ENCODE results near the gene MMAA. TPM values are rescaled to one million over a fixed set of nuclear protein-coding genes. Genes with fewer than 3 reads are reported as not detected.
A peak's percentile ranks its signal among the peaks of the same experiment; 100 is the strongest.
"Not testable (repeated sequence)": the region's sequence is repeated elsewhere in the genome, so short reads cannot be mapped to it uniquely, and the experiment has no call there.

Gene MMAA
- total RNA-seq, 1 experiment from 2014 or later: 2.8 TPM

DNA sequence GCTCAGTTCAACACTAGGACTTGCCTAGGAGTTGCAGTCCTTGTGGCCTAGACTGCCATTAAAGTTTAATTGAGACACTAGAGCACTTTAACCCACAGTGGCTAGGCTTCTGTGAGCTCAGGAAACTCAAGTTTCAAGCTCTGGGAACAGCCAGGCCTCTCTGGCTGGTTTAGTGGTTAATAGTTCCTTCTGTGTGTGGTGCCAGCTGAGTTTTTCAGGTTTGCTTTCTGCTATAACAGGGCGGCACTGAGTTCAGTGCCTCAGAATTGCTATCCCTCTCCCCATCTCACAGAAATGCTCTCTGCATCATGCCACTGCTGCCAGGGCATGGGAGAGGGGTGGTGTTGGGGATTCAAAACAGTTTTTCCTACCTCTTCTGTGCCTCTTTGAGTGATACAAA is 15.9 kb downstream of the MMAA start:
- DNase-seq (ENCODE audit: low spot score): no peak

DNA sequence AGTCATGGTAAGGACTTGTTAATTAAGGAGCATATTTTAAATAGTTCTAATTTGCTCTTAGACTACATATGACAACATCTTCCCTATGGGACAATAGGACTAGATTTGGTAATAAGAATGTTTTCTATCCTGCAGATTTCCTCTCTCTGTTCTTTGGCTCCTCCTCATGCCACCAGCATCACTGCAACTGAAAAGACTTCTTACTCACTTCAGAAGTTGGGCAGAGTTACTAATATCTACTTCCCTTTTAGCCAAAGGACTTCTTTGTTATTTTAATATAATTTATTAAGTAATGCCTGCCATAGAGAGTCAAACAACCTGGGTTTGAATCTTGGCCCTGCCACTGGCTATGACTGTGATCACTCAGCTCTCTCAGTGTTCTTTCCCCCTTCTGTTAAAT is 16.4 kb downstream of the MMAA start:
- DNase-seq (ENCODE audit: low spot score): no peak

DNA sequence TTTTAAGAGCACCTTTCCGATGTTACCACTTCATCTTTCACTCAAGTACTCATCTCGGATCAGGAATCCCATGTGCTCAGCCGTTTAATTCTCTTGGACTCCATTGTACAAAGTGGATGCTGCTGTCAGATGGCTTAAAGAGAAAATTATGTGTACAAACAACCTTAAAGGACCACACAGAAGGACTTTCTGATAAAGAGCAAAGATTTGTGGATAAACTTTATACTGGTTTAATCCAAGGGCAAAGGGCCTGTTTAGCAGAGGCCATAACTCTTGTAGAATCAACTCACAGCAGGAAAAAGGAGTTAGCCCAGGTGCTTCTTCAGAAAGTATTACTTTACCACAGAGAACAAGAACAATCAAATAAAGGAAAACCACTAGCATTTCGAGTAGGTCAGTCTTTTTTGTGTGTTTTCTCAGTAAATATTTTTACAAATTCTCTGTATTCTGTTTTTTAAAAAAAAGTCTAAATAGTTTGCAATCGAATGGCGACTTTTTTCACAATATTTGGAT is 20.1 kb downstream of the MMAA start:
- DNase-seq (ENCODE audit: low spot score): no peak

DNA sequence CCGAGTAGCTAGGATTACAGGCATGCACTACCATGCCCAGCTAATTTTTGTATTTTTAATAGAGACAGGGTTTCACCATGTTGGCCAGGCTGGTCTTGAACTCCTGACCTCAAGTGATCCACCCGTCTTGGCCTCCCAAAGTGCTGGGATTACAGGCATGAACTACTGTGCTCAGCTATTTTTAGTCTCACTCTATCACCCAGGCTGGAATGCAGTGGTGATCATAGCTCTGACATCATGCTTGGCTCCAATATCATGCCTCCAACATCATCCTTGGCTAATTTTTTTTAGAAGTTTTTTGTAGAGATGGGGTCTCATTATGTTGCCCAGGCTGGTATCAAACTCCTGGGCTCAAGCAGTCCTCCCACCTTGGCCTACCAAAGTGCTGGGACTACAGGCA is 21.1 kb downstream of the MMAA start:
- not testable (repeated sequence) for DNase-seq (ENCODE audit: low spot score)

DNA sequence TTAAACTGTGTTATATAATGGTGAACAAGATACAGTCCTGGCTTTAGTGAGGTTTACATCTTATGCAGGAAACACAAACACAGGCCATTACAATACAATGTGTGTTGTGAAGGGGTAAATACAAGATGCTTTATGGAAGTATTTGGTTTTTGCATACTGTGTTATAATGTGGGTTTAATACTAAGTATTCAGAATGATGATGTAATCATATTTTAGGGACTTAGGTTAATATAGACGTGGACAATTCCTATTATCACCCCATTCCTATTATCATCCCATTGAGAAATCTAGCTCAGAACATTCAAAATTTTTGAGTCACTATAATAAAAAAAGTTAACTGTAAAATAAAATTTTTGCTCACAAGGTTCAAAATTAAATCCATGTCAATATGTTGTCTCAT is 24.1 kb downstream of the MMAA start:
- no peak for DNase-seq (ENCODE audit: low spot score)

DNA sequence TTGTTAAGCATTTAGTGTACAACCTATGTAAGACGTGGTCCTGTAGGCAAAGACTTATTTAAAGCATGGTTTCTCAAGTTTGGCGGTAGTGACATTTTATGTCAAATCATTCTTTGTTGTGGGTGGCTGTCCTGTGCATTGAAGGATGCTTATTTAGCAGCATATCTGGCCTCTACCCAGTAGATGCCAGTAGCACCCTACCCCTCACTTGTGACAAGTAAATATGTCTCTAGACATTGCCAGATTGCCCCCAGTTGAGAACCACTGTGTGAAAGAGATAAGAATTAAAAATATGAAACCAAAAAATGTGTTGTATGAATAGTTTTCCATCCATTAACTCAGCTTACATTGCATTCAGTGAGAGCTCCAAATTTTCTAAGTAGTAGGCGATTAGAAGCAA is 25.5 kb downstream of the MMAA start:
- DNase-seq (ENCODE audit: low spot score): no peak

DNA sequence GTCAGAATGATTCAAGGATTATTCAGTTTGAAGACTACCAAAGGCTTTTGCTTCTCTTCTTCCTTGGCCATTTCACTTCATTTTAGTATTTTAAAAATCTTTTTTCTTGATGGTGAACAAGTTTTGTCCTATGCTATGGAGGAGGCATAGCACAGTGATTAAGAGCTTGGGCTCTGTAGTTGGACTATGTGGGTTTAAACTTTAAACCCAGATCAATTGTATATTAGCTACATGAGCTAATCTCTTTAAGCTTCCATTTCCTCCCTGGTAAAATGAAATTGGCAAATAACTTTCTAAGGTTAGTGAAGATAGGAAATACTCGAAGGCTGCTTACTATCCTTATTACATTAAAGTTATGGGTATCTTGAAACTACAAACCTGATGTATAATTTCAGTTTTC is 37.0 kb downstream of the MMAA start:
- DNase-seq (ENCODE audit: low spot score): no peak

DNA sequence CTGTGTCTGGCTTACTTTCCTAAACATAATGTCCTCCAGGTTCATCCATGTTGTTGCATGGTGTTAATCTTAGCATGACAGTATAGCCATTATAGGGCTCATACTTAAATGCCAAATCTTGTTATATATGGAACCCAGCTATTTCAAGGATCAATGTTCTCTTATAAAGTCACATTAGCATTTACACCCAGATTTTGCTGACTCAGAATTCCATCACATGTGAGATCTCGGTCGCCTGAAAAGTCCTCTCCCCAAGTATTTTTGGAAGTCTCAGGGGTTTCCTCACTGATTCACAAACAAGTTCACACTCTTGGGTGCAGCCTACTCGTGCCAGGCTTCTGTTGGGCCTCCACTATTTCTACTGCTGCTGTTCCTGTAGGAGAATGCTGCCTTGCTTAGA is 40.9 kb downstream of the MMAA start:
- no peak for DNase-seq (ENCODE audit: low spot score)

DNA sequence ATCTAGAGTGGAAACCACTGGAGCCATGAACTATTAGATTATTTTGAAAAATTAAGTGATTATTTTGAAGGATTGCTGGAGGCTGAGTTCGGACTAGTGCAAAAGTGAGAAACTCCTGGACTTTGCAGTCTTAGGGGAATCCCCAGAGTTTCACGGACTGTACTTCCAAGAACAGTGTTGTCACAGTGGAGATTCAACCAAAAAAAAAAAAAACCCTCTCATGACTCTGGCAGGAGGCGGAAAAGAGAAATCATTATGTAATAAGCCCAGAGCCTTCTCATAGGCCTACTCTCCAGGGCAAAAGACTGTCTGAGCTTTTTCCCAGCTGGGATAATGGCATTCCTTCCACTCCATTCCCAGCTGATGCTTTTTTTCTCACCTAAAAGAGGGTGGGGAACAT is 44.0 kb downstream of the MMAA start:
- DNase-seq (ENCODE audit: low spot score): no peak

DNA sequence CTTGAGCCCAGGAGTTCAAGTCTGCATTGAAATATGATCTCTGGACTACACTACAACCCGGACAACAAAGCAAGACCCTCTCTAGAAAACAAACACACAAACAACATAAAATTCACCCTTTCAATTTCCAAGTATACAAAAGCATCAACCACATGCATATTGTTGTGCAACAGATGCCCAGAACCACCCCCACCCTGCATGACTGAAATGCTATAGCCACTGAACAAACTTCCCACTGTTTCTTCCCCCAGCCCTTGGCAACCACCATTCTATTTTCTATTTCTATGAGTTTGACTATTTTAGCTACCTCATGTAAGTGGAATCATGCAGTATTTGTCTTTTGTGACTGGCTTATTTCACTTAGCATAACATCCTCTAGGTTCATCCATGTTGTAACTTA is 46.6 kb downstream of the MMAA start:
- no peak for DNase-seq (ENCODE audit: low spot score)

DNA sequence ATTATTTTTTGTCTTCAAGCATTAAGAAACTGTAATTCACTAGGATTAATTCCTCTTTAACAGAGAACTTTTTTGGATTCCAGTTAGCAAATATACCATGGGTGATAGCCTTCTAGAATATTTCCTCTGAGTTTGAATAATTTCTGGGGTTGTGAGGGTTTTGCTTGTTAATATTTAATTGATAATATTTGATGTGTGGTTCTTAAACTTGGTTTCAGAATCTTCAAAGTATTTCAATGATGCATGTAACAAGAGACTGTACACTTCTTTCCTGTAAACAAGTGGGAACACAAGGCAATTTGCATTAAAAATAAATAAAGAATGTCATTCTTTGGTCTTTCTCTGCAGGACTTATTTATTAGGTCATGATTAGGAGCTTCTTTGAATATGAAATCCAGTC is 51.2 kb downstream of the MMAA start:
- no peak for DNase-seq (ENCODE audit: low spot score)

DNA sequence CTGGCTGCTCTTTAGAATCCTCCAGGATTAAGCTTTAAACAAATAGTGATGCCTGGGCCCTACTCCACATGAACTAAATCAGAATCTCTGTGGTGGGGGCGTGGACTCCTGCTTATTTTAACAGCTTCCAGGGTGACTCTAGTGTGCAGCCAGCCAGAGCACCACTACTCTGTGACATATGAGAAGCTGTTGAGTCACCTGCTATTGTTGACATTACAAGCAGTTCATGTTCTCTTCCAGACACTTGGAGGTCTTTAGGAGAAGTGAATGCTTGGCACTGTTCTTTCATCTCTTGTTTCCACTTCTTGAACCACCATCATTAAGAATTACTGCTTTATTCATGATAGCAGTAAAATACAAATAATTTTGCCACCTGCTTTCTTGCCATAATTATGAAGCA is 60.3 kb downstream of the MMAA start:
- DNase-seq (ENCODE audit: low spot score): peak; percentile 45

DNA sequence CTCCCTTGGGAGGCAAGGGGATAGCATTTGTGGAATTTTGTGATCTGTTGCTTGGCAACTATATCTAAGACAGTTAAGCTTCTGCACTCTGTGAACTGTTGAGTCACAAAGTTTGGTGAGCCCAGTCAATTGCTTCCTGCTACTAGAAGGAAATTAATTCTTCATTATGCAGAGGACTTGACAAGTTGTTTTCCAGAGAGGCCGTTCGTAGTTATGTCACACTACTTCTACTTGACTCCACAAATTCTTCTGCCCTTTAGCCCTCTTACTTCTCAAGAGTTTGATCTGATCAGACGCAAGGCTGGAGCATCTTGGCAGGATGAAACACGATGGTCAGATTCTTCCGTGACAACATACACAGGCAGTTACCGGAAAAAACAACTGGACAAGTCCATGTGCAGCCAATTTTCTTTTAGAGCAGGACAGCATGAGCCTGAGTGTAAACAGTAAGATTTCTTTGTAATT is 60.8 kb downstream of the MMAA start, which contains the start of gene C4orf51:
Gene C4orf51 (plus strand): TSS at position 156 of the 465 bp plus-strand sequence. CDS start 58 bp downstream, at position 214.
- DNase-seq (ENCODE audit: low spot score): peak; percentile 51

DNA sequence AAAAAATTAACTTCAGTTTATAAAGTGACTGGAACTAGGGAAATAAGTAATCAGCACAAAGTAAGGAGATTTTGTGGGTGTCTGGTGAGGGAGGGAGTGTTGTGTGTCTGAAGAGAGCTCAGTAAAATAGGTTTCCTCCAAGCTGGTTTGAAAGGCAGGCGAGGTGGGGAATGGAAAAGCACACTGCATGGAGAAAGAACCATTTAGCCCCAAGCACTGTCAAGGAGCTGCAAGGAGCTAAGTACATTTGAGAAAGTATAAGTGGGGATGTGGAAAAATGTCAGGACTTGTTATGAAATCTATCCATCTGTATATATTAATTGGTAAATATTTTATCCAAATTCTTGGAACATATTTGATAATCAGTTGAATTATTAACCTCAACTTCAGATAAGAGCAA is 61.7 kb downstream of the MMAA start:
- DNase-seq (ENCODE audit: low spot score): no peak

DNA sequence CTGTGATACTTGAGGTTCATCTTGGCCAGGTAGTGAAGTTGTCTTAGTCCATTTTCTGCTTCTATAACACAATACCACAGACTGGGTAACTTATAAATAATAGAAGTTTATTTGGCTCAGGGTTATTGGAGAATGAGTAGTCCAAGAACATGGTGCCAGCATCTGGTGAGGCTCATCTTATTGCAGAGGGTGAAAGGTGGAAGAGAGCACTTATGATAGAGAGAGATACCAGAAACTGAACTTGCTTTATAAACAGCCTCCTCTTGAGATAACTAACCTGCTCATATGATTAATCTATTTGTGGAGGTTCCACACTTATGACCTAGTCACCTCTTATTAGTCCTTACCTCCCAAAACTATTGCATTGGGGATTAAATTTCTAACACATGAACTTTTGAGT is 62.3 kb downstream of the MMAA start:
- no peak for DNase-seq (ENCODE audit: low spot score)

DNA sequence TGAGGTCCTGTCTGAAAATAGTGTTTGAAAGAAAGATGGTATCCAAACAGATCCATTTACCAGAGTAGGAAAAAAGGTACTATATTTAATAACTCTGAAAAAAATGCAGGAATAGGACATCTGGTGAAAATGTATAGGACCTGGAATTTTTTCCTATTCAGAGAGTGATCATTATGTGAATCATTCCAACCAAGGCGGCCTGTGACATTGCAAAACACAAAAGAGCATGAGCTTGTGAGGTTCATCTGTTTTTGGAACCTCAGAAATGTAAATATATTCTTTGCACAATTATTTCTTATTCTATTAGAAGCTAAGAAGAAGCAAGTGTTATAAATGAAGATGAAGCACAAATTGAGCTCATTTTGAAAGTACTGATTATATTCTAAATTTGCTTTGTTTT is 62.8 kb downstream of the MMAA start:
- no peak for DNase-seq (ENCODE audit: low spot score)

DNA sequence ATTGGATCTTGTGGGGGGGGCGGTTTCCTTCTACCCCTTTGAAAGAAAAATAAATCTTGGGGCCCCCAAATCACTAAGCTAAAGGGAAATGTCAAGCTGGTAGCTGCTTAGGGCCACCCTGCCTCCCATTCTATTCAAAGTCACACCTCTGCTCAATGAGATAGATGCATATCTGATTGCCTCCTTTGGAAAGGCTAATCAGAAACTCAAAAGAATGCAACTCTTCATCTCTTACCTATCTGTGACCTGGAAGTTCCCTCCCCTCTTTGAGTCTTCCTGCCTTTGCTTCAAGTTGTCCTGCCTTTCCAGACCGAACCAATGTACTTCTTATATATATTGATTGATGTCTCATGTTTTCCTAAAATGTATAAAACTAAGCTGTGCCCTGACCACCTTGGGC is 67.8 kb downstream of the MMAA start:
- no peak for DNase-seq (ENCODE audit: low spot score)

DNA sequence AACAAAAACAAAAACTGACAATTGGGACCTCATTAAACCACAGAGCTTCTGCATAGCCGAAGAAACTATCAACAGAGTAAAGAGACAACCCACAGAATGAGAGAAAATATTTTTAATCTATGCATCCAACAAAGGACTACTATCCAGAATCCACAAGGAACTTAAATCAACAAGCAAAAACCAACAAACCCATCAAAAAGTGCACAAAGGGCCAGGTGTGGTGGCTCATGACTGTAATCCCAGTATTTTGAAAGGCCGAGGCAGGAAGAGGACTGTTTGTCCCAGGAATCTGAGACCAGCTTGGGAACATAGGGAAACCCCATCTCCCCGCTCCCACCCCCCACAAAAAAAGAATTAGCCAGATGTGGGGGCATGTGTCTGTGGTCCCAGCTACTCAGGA is 71.4 kb downstream of the MMAA start:
- no peak for DNase-seq (ENCODE audit: low spot score)

DNA sequence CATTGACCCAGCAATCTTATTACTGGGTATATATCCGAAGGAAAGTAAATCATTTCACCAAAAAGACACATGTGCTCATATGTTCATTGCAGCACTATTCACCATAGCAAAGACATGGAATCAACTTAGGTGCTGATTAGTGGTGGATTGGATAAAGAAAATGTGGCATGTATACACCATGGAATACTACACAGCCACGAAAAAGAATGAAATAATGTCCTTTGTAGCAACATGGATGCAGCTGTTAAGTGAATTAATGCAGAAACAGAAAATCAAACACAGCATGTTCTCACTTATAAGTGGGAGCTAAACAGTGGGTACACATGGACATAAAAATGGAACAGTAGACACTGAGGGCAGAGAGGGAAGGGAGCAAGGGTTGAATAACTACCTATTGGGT is 72.2 kb downstream of the MMAA start:
- DNase-seq (ENCODE audit: low spot score): not testable (repeated sequence)

DNA sequence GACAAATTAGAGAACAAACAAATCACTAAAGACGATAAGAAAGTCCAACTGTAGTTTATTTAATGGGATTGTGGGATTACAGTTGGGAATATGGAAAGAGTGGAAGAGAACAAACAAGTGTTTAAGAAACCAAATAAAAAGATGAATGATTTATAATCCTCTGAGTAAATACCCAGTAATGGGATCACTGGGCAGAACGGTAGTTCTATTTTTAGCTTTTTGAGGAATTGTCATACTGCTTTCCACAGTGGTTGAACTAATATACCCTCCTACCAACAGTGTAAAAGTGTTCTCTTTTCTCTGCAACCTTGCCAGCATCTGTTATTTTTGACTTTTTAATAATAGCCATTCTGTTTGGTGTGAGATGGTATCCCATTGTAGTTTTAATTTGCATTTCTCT is 75.7 kb downstream of the MMAA start:
- DNase-seq (ENCODE audit: low spot score): no peak

DNA sequence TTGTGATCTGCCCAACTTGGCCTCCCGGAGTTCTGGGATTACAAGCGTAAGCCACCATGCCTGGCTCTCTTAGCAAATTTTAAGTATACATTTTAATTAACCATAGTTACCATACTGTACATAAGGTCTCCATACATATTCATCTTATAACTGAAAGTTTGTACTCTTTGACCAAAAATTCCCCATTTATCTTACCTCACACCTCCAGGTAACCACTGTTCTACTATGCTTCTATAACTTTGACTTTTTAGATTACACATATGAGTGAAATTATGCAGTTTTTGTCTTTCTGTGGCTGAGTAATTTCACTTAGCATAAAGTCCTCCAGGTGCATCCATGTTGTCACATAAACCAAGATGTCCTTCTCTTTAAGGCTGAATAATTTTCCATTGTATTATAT is 78.1 kb downstream of the MMAA start:
- no peak for DNase-seq (ENCODE audit: low spot score)

DNA sequence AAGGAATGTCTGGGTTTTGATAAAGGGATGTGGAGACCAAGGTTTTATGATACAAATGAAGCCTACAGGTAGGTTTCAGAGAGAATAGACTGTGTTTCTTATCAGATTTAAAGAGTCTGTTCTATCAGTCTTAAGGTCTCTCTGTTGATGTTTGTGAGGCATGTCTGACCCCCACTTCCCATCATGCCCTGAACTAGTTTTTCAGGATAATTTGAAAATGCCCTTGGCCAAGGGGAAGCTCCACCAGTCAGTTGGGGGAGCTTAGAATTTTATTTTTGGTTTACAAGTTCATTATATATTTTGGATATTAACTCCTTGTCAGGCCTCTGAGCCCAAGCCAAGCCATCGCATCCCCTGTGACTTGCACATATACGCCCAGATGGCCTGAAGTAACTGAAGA is 79.3 kb downstream of the MMAA start:
- no peak for DNase-seq (ENCODE audit: low spot score)

DNA sequence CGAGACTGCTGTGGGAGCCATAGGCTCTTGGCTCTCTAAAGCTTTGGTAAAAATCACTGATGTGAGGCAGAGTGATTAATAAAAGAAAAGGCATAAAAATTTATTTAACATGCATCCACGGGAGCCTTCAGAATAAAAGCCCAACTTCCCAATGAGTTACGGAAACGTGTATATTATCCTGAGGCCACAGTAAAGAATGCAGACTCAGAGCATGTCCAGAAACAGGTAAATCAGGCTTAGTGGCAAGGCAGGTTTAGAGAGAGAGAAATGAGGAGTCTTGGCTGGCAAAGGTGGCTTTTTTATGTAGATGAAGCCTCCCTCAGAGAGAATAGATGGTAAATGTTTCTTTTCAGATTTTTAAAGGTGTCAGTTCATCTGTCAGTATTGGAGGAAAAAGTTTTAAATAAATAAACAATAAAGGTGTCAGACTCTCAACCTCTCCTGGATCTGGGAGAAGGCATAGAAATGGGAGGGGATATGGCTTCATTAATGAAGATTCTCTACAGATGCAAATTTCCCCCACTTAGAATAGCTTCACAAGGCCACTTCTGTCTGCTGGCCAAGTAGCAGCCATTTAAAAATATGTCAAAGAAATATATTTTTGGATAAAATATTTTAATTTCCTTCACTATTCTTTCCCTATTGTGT is 84.8 kb downstream of the MMAA start:
- no peak for DNase-seq (ENCODE audit: low spot score)

DNA sequence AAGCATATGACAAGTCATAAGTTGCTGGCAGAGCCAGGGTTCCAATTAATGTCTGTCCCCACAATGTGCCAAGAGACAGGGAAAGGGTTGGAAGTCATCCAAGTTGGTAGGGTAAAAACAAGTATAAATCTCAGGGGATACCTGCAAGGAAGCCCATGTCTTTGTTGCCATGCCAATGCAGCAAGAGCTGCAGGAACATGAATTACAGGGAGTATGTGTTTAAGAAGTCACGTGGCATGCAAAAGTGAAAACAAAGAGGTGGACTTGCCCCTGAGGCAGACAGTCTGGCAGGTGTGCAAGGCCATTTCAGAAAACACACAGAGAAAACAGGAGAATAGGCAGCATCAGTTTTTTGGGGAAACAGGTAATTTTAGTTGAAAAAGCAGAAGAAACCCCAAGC is 90.2 kb downstream of the MMAA start:
- no peak for DNase-seq (ENCODE audit: low spot score)

All from HT-29 (cell line).